ENCODE measurements around the gene SVIL. TPM values are rescaled to one million over a fixed set of nuclear protein-coding genes. Genes with fewer than 3 reads are reported as not detected.

SVIL gene, protein sequence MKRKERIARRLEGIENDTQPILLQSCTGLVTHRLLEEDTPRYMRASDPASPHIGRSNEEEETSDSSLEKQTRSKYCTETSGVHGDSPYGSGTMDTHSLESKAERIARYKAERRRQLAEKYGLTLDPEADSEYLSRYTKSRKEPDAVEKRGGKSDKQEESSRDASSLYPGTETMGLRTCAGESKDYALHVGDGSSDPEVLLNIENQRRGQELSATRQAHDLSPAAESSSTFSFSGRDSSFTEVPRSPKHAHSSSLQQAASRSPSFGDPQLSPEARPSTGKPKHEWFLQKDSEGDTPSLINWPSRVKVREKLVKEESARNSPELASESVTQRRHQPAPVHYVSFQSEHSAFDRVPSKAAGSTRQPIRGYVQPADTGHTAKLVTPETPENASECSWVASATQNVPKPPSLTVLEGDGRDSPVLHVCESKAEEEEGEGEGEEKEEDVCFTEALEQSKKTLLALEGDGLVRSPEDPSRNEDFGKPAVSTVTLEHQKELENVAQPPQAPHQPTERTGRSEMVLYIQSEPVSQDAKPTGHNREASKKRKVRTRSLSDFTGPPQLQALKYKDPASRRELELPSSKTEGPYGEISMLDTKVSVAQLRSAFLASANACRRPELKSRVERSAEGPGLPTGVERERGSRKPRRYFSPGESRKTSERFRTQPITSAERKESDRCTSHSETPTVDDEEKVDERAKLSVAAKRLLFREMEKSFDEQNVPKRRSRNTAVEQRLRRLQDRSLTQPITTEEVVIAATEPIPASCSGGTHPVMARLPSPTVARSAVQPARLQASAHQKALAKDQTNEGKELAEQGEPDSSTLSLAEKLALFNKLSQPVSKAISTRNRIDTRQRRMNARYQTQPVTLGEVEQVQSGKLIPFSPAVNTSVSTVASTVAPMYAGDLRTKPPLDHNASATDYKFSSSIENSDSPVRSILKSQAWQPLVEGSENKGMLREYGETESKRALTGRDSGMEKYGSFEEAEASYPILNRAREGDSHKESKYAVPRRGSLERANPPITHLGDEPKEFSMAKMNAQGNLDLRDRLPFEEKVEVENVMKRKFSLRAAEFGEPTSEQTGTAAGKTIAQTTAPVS (N-terminal part only)
- total RNA-seq: 65.7 and 86.4 TPM in 2 replicates

DNA sequence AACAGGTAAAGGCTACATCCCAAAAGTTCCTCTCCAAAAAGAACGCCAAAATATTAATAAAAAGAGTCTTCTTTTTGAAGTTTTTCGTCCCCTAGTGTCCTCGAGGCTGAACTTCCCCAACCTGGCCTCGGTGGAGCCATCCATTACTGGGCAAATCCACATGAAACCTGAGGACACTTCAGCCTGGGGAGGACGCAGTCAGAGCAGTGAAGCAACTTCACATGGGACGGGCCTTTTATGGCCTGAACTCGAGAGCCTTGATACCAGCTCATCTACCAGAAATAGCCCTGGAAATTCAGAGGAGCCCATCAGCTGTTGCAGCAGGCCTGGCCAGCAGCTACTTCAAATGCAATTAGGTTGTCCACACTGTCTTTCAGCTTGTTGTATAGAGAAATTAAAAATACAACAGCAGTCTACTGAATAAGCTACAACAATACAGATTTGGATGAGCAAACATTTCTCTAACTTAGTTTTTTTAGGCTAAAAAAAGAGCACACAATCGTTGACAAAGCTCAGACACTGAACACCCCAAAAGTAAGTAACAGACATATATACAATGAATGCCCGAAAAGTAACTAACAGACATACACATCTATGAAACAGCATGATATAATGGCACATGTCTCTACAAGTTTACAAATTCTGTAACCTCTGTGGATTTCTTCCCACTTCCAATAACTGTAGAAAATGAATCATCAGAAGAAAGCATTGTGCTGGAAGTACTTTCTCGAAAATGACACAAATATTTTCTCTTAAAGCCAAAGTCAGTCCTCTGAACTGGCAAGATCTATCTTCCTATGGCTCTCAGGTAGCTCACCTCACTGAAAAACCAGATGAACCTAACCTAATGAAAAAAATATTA, at the start of gene SVIL:
SVIL (minus strand) TSS at position 208 of the 862 bp plus-strand sequence. CDS start 79,913 bp downstream, outside the sequence.

All from epithelial cell of umbilical artery (primary cell).